Endothelial cell (in vitro differentiated cells): ENCODE measurements around the gene NXPH1. TPM values are rescaled to one million over a fixed set of nuclear protein-coding genes. Genes with fewer than 3 reads are reported as not detected.

ENCODE experiments used
- DNase-seq: peaks from one replicate; pipeline ENCODE4 v3.0.0; 2021; ENCODE audit warnings: low spot score
- H3K27ac Mint-ChIP-seq: one replicate; pipeline ENCODE4 v1.8.0; 2021; ENCODE audit warnings: mixed read lengths, inconsistent platforms; ENCODE audit not compliant: unreplicated experiment
- H3K27me3 Mint-ChIP-seq: one replicate; pipeline ENCODE4 v1.8.0; 2021; ENCODE audit warnings: mild to moderate bottlenecking, moderate library complexity, mixed read lengths, inconsistent platforms; ENCODE audit not compliant: unreplicated experiment
- H3K36me3 Mint-ChIP-seq: one replicate; pipeline ENCODE4 v1.8.0; 2021; ENCODE audit warnings: mild to moderate bottlenecking, low read depth, mixed read lengths, inconsistent platforms; ENCODE audit not compliant: unreplicated experiment
- H3K4me1 Mint-ChIP-seq: one replicate; pipeline ENCODE4 v1.8.0; 2021; ENCODE audit warnings: mild to moderate bottlenecking, mixed read lengths, inconsistent platforms; ENCODE audit not compliant: unreplicated experiment
- H3K4me3 Mint-ChIP-seq: one replicate; pipeline ENCODE4 v1.8.0; 2021; ENCODE audit warnings: mild to moderate bottlenecking, mixed read lengths, inconsistent platforms; ENCODE audit not compliant: unreplicated experiment
- H3K9me3 Mint-ChIP-seq: one replicate; pipeline ENCODE4 v1.8.0; 2021; ENCODE audit warnings: mixed read lengths, inconsistent platforms; ENCODE audit not compliant: unreplicated experiment
- CTCF ChIP-seq: fragments of 200-600 bp; sonication (generic); IDR thresholded peaks from one replicate; pipeline ENCODE4 v1.5.0; 2021; ENCODE audit warnings: antibody characterized with exemption; ENCODE audit not compliant: unreplicated experiment
- total RNA-seq: library from RNA; stranded (reverse); fragmentation: NEBNext Ultra II Directional; extraction: Animal tissue kit (Norgen Biotek cat#: 25700); gene quantifications from one replicate; pipeline ENCODE4 v1.2.1, GENCODE V29; 2021; ENCODE audit not compliant: unreplicated experiment

NXPH1 gene
- total RNA-seq, 1 donor from 2014 or later, result not detected

GRCh38 chr7:8564281-8564680 is 130.9 kb downstream of the NXPH1 start:
- TF ChIP-seq CTCF, result no peak
- H3K27ac Mint-ChIP-seq, result no peak overlapping the region
- H3K4me3 Mint-ChIP-seq, result no peak overlapping the region
- H3K27me3 Mint-ChIP-seq, result no peaks in the 10 kb centered on the region
- H3K4me1 Mint-ChIP-seq, result no peaks in the 10 kb centered on the region
- DNase-seq, result no peak
- no peaks in the 10 kb centered on the region for H3K36me3 Mint-ChIP-seq
- no peaks in the 10 kb centered on the region for H3K9me3 Mint-ChIP-seq

GRCh38 chr7:8566016-8566415 is 132.6 kb downstream of the NXPH1 start:
- H3K36me3 Mint-ChIP-seq, result no peaks in the 10 kb centered on the region
- TF ChIP-seq CTCF, result no peak
- H3K27ac Mint-ChIP-seq, result no peak overlapping the region
- H3K4me1 Mint-ChIP-seq, result no peaks in the 10 kb centered on the region
- H3K9me3 Mint-ChIP-seq, result no peaks in the 10 kb centered on the region
- DNase-seq, result no peak
- H3K27me3 Mint-ChIP-seq, result no peaks in the 10 kb centered on the region
- no peak overlapping the region for H3K4me3 Mint-ChIP-seq

- no peak for DNase-seq
- Mint-ChIP-seq H3K36me3 (no peaks in the 10 kb centered on the region), H3K4me3 (no peak overlapping the region), H3K27me3 (no peaks in the 10 kb centered on the region), H3K27ac (no peak overlapping the region), H3K9me3 (no peaks in the 10 kb centered on the region), H3K4me1 (no peaks in the 10 kb centered on the region)
- TF ChIP-seq CTCF, result no peak
Observed at GRCh38 chr7:8567626-8568025, 134.2 kb downstream of the NXPH1 start.

GRCh38 chr7:8579661-8580194 is 146.3 kb downstream of the NXPH1 start:
- Mint-ChIP-seq H3K4me1 (peaks cover 6% of the 10 kb centered on the region), H3K9me3 (no peaks in the 10 kb centered on the region), H3K4me3 (no peak overlapping the region), H3K27me3 (peaks cover 5% of the 10 kb centered on the region), H3K27ac (no peak overlapping the region), H3K36me3 (no peaks in the 10 kb centered on the region)
- no peak for TF ChIP-seq CTCF
- DNase-seq, result no peak

GRCh38 chr7:8581842-8582241 is 148.4 kb downstream of the NXPH1 start:
- Mint-ChIP-seq H3K9me3 (no peaks in the 10 kb centered on the region), H3K27me3 (peaks cover 5% of the 10 kb centered on the region), H3K36me3 (no peaks in the 10 kb centered on the region), H3K4me3 (no peak overlapping the region), H3K4me1 (peaks cover 6% of the 10 kb centered on the region), H3K27ac (no peak overlapping the region)
- TF ChIP-seq CTCF, result no peak
- DNase-seq, result no peak
